GM12872 (cell line): ENCODE results near the gene C2orf69.

ENCODE experiments used
- CTCF ChIP-seq: IDR thresholded peaks from 3 replicates; pipeline ENCODE4 v1.5.1; 2011; ENCODE audit warnings: low read depth, mild to moderate bottlenecking, low read length, moderate library complexity; ENCODE audit not compliant: insufficient read depth

C2orf69 gene

GRCh38 chr2:199922856-199923255 is 11.8 kb downstream of the C2orf69 start:
- no peak for TF ChIP-seq CTCF

GRCh38 chr2:199923924-199924323 is 12.8 kb downstream of the C2orf69 start:
- TF ChIP-seq CTCF = no peak

- no peak for TF ChIP-seq CTCF
Measured at GRCh38 chr2:199926806-199927205, 15.7 kb downstream of the C2orf69 start.

- no peak for TF ChIP-seq CTCF
Measured at GRCh38 chr2:199928226-199928625, 17.1 kb downstream of the C2orf69 start.

- no peak for TF ChIP-seq CTCF
Measured at GRCh38 chr2:199928626-199929025, 17.5 kb downstream of the C2orf69 start.

- no peak for TF ChIP-seq CTCF
Measured at GRCh38 chr2:199929262-199929661, 18.2 kb downstream of the C2orf69 start.

- no peak for TF ChIP-seq CTCF
Measured at GRCh38 chr2:199932312-199932855, 21.3 kb downstream of the C2orf69 start.
